Ishikawa (cell line): ENCODE measurements around the gene SLC35C1.

Experiments
- CEBPB ChIP-seq: IDR thresholded peaks from 2 replicates; pipeline ENCODE4 v1.6.1; 2012
- CREB1 ChIP-seq: IDR thresholded peaks from 2 replicates; pipeline ENCODE4 v1.6.1; 2012; ENCODE audit warnings: low read depth
- EGR1 ChIP-seq: IDR thresholded peaks from 2 replicates; pipeline ENCODE4 v1.6.1; 2012
- EP300 ChIP-seq: IDR thresholded peaks from 2 replicates; pipeline ENCODE4 v1.6.1; 2012; ENCODE audit warnings: borderline replicate concordance
- FOXM1 ChIP-seq: IDR thresholded peaks from 2 replicates; pipeline ENCODE4 v1.6.1; 2012; ENCODE audit warnings: low read depth, borderline replicate concordance
- MAX ChIP-seq: IDR thresholded peaks from 2 replicates; pipeline ENCODE4 v1.6.1; 2012
- NFIC ChIP-seq: IDR thresholded peaks from 2 replicates; pipeline ENCODE4 v1.6.1; 2012
- RAD21 ChIP-seq: IDR thresholded peaks from 2 replicates; pipeline ENCODE4 v1.6.1; 2012; ENCODE audit warnings: low read depth
- REST ChIP-seq: IDR thresholded peaks from 2 replicates; pipeline ENCODE4 v1.6.1; 2012; ENCODE audit warnings: low read depth, mild to moderate bottlenecking
- TAF1 ChIP-seq: IDR thresholded peaks from 2 replicates; pipeline ENCODE4 v1.6.1; 2012; ENCODE audit warnings: low read depth, mild to moderate bottlenecking
- TCF12 ChIP-seq: IDR thresholded peaks from 2 replicates; pipeline ENCODE4 v1.6.1; 2012; ENCODE audit warnings: low read depth
- TEAD4 ChIP-seq: IDR thresholded peaks from 2 replicates; pipeline ENCODE4 v1.6.1; 2012
- USF1 ChIP-seq: IDR thresholded peaks from 2 replicates; pipeline ENCODE4 v1.6.1; 2012
- YY1 ChIP-seq: IDR thresholded peaks from 2 replicates; pipeline ENCODE4 v1.6.1; 2012; ENCODE audit warnings: low read depth
- ZBTB7A ChIP-seq: IDR thresholded peaks from 2 replicates; pipeline ENCODE4 v1.6.1; 2012; ENCODE audit warnings: low read depth

Gene SLC35C1

GRCh38 chr11:45794169-45794568, 10.8 kb upstream of the SLC35C1 start:
- TF ChIP-seq CEBPB = no peak
- no peak for TF ChIP-seq TCF12
- peak; percentile 72 for TF ChIP-seq REST

- TF ChIP-seq EGR1 (no peak), NFIC (no peak), USF1 (peak; percentile 69), YY1 (no peak), CEBPB (no peak)
These were observed 9.6 kb upstream of the SLC35C1 start for GRCh38 chr11:45795379-45795778.

- TF ChIP-seq ZBTB7A (no peak), EP300 (no peak), CEBPB (no peak), REST (no peak), TAF1 (no peak), YY1 (no peak), TCF12 (no peak), NFIC (no peak)
These were observed 8.5 kb upstream of the SLC35C1 start for GRCh38 chr11:45796461-45796861.

- TF ChIP-seq REST (no peak), CREB1 (no peak), MAX (no peak), TEAD4 (no peak), ZBTB7A (no peak), RAD21 (no peak), FOXM1 (no peak), YY1 (no peak), TAF1 (no peak), EP300 (no peak), EGR1 (no peak), USF1 (no peak), NFIC (no peak), CEBPB (no peak), TCF12 (no peak)
These were observed 6.0 kb upstream of the SLC35C1 start for GRCh38 chr11:45798793-45799441.

GRCh38 chr11:45799562-45799961, 5.4 kb upstream of the SLC35C1 start:
- TF ChIP-seq EP300 = no peak
- no peak for TF ChIP-seq MAX
- no peak for TF ChIP-seq TEAD4
- no peak for TF ChIP-seq CEBPB
- TF ChIP-seq CREB1 = no peak
- no peak for TF ChIP-seq EGR1
- TF ChIP-seq TCF12 = no peak
- TF ChIP-seq REST = no peak
- TF ChIP-seq RAD21 = no peak
- TF ChIP-seq TAF1 = no peak
- no peak for TF ChIP-seq ZBTB7A
- TF ChIP-seq YY1 = no peak
- TF ChIP-seq USF1 = no peak
- no peak for TF ChIP-seq NFIC
- no peak for TF ChIP-seq FOXM1
